Fibroblast of lung (primary cell): ENCODE data around the gene PXDN.

Experiments used
- EZH2 ChIP-seq: IDR thresholded peaks from 2 replicates; pipeline ENCODE4 v1.5.1; 2012; ENCODE audit warnings: low read length, control low read depth, mild to moderate bottlenecking; ENCODE audit errors: missing control alignments
- TF ChIP-seq, protein P1 (sequence below), 2 donors: IDR thresholded peaks in 1 of 2; conservative IDR thresholded peaks in 1 of 2; 1 replicate in 1 of 2; 2 replicates in 1 of 2; pipeline ENCODE4 v1.5.1; 2011 to 2012; ENCODE audit warnings: low read length in 2 of 2, control low read depth in 1 of 2, inconsistent platforms in 1 of 2, low read depth in 1 of 2, mild to moderate bottlenecking in 1 of 2

DNA sequence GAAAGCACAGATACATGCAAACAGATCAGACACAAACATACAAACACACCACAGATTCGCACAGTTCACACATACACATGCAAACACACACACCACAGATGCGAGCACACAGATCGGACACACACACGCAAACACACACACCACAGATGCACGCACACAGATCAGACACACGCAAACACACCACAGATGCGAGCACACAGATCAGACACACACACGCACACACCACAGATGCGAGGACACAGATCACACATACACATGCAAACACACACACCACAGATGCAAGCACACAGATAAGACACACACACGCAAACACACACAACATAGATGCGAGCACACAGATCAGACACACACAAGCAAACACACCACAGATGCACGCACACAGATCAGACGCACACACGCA lies 149.0 kb downstream of the PXDN start:
- TF ChIP-seq, protein P1, sequence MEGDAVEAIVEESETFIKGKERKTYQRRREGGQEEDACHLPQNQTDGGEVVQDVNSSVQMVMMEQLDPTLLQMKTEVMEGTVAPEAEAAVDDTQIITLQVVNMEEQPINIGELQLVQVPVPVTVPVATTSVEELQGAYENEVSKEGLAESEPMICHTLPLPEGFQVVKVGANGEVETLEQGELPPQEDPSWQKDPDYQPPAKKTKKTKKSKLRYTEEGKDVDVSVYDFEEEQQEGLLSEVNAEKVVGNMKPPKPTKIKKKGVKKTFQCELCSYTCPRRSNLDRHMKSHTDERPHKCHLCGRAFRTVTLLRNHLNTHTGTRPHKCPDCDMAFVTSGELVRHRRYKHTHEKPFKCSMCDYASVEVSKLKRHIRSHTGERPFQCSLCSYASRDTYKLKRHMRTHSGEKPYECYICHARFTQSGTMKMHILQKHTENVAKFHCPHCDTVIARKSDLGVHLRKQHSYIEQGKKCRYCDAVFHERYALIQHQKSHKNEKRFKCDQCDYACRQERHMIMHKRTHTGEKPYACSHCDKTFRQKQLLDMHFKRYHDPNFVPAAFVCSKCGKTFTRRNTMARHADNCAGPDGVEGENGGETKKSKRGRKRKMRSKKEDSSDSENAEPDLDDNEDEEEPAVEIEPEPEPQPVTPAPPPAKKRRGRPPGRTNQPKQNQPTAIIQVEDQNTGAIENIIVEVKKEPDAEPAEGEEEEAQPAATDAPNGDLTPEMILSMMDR (conservative IDR thresholded peaks at IDR 0.05 in 1 of 2, IDR thresholded peaks at IDR 0.05 in 1 of 2; ENCODE audit: low read depth in 1 of 2, low read length in 2 of 2): no peak
- no peak for TF ChIP-seq EZH2
